OCI-LY1 (cell line): ENCODE data around the gene PGA5.
"Not testable (repeated sequence)": the region's sequence is repeated elsewhere in the genome, so short reads cannot be mapped to it uniquely, and the experiment has no call there.

Experiments used
- EZH2 ChIP-seq: fragments of 200-600 bp; sonication (generic), shearing (Covaris generic); IDR thresholded peaks from 2 replicates; pipeline ENCODE4 v1.8.0; 2017; ENCODE audit warnings: borderline replicate concordance, mixed run types, mild to moderate bottlenecking, antibody characterized with exemption, low read length, moderate library complexity, mixed read lengths
- TF ChIP-seq, protein P1 (sequence below): fragments of 200-600 bp; sonication (generic), shearing (Covaris generic); IDR thresholded peaks from 2 replicates; pipeline ENCODE4 v1.5.1; 2017; ENCODE audit warnings: mild to moderate bottlenecking, antibody characterized with exemption, low read length, moderate library complexity, mixed read lengths

GRCh38 chr11:61232548-61233145 lies 8.3 kb upstream of the PGA5 start:
- TF ChIP-seq, protein P1, sequence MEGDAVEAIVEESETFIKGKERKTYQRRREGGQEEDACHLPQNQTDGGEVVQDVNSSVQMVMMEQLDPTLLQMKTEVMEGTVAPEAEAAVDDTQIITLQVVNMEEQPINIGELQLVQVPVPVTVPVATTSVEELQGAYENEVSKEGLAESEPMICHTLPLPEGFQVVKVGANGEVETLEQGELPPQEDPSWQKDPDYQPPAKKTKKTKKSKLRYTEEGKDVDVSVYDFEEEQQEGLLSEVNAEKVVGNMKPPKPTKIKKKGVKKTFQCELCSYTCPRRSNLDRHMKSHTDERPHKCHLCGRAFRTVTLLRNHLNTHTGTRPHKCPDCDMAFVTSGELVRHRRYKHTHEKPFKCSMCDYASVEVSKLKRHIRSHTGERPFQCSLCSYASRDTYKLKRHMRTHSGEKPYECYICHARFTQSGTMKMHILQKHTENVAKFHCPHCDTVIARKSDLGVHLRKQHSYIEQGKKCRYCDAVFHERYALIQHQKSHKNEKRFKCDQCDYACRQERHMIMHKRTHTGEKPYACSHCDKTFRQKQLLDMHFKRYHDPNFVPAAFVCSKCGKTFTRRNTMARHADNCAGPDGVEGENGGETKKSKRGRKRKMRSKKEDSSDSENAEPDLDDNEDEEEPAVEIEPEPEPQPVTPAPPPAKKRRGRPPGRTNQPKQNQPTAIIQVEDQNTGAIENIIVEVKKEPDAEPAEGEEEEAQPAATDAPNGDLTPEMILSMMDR: not testable (repeated sequence)
- not testable (repeated sequence) for TF ChIP-seq EZH2
